ENCODE results near the gene RAB3GAP2.

DNA sequence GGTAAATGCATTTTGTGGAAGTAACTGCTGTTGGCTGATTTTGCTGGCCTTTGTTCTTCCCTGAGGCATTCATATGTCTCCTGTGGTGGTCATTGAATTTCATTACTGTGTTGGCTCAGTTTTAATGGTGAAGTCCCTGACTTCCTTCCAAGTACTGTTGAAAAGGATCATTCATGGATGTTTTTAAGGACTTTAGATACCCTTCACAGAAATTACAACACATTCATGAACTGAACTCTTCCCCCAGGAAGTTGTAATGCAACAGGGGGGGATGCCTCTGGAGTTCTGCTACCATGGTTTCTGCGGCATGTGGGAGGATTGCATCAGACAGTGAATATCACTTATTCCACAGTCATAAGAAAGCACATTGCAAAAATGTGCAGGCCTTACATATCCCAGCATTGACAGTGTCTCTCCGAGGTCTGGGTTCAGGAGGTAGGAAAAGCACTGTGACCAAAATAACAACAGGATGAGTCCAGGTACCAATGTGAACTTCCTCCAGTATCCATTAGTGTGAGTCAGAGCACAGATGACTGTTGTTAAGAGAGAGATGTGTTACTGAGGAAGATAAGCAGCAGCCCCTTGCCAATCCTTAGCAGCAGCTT is 2.1 kb upstream of the RAB3GAP2 start:
- TF ChIP-seq YY1 (IDR thresholded peaks at IDR 0.05; ENCODE audit: insufficient read depth, insufficient read length) = no peak
- TF ChIP-seq ZNF274 (IDR thresholded peaks at IDR 0.05; ENCODE audit: low read depth, low read length) = no peak
- TF ChIP-seq SUZ12 (IDR thresholded peaks at IDR 0.05; ENCODE audit: extremely low read depth, insufficient read depth, insufficient read length) = no peak
